ENCODE results near the gene CST11. TPM values are rescaled to one million over a fixed set of nuclear protein-coding genes. Genes with fewer than 3 reads are reported as not detected.
"Not testable (repeated sequence)": the region's sequence is repeated elsewhere in the genome, so short reads cannot be mapped to it uniquely, and the experiment has no call there.

Gene CST11
- total and polyA plus RNA-seq, 2 donors, result not detected

DNA sequence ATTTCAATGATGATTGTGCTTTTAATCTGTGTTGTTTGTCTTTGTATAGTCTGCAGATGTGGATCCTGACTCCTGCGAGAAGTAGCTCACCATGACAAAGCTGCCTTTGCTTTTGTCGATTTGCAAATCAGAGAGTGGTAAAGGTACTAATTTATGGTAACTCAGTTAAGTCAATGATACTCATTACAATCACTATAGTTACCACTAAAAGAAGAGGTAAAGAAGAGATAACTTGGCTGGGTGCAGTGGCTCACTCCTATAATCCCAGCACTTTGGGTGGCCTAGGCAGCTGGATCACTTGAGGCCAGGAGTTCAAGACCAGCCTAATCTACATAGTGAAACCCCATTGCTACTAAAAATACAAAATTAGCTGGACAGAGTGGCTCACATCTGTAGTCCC is 20.6 kb upstream of the CST11 start:
- H3K4me1 ChIP-seq (ENCODE audit: insufficient read depth); H3K27ac ChIP-seq (ENCODE audit: low read depth); H3K4me3 ChIP-seq (ENCODE audit: low read depth, low read length); DNase-seq (ENCODE audit: extremely low spot score); H3K36me3 ChIP-seq (ENCODE audit: insufficient read depth): not testable (repeated sequence)
- 40% methylated on average over 2 of the region's 2 CpGs for WGBS

DNA sequence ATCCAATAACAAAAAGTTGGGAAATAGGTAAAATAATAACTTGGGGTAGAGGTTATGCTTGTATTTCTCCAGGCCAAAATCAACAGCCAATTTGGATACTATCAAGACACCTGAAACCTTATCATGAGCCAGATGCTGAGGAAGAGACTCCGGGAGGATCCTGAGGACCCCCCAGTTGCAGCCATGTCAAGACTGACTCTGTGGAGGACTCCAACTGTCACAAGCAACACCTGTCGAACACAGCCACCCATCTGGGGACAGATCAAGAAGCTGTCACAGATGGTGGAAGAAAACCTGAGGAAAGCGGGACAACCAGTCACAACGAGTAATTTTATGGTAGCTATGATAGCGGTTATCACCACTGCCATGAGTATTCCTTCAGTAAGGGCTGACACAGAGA is 19.6 kb upstream of the CST11 start:
- H3K36me3 ChIP-seq (ENCODE audit: insufficient read depth); H3K4me3 ChIP-seq (ENCODE audit: low read depth, low read length); H3K4me1 ChIP-seq (ENCODE audit: insufficient read depth); DNase-seq (ENCODE audit: extremely low spot score); H3K27ac ChIP-seq (ENCODE audit: low read depth): not testable (repeated sequence)
- 69% methylated on average over 5 of the region's 5 CpGs for WGBS

DNA sequence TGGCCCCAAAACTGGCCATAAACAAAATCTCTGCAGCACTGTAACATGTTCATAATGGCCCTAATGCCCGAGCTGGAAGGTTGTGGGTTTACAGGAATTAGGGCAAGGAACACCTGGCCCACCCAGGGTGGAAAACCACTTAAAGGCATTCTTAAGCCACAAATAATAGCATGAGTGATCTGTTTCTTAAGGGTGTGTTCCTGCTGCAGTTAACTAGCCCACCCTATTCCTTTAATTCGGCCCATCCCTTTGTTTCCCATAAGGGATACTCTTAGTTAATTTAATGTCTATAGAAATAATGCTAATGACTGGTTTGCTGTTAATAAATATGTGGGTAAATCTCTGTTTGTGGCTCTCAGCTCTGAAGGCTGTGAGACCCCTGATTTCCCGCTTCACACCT is 14.3 kb upstream of the CST11 start:
- not testable (repeated sequence) for H3K27ac ChIP-seq (ENCODE audit: low read depth); H3K36me3 ChIP-seq (ENCODE audit: insufficient read depth); H3K4me1 ChIP-seq (ENCODE audit: insufficient read depth); H3K4me3 ChIP-seq (ENCODE audit: low read depth, low read length); DNase-seq (ENCODE audit: extremely low spot score)
- 81% methylated on average over 3 of the region's 3 CpGs for whole genome bisulfite sequencing

DNA sequence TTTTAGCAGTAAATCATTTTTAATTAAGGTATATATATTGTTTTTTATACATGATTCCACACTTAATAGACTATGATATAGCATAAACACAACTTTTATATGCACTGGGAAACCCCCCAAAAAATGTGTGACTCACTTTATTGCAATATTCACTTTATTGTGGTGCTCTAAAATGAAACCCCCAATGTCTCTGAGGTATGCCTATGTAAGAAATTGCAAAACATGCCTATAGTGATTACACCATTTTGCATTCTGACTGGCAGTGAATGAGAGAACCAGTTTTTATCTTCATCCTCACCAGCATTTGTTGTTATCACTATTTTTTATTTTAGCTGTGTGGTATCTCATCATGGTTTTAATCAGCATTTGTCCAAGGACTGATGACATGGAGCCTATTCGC is 8.5 kb upstream of the CST11 start:
- H3K27ac ChIP-seq (ENCODE audit: low read depth), result no peak overlapping the region
- no peaks in the 10 kb centered on the region for H3K36me3 ChIP-seq (ENCODE audit: insufficient read depth)
- 89% methylated on average over 1 of the region's 1 CpG for WGBS
- H3K4me3 ChIP-seq (ENCODE audit: low read depth, low read length), result no peak overlapping the region
- H3K4me1 ChIP-seq (ENCODE audit: insufficient read depth), result peaks cover 1% of the 10 kb centered on the region
- no peak for DNase-seq (ENCODE audit: extremely low spot score)

DNA sequence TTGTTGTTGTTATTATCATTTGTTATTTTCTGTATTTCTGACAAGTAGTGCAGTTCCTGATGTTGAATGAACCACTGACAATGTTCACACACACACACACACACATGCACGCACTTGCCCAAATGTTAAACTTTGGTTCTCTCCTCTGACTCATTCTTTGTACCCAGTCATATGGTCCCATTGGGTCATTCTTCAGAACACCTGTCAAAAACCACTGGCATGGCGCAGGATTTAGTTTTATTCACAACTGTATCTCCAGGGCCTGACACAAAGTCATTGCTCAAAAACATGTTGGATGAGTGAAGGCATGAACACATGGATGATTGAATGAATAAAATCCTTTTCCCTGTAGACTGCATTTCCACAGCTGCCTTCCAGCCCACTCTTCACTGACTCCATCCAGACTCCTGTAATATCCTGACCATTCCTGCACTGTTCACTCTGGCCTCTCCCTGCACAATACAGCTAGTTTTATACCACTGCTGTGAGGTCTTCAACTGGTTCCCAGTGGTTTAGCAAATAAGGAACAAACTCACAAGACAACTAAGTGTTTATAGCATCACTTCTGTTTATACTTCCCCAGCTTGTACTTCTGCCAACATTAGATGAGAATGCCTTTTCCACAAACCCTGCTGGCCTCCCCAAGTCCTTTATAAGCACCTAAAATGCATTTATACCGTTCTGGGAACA is 6.9 kb upstream of the CST11 start:
- WGBS, result 39% methylated on average over 3 of the region's 3 CpGs
- peaks cover 1% of the 10 kb centered on the region for H3K4me1 ChIP-seq (ENCODE audit: insufficient read depth)
- no peak for DNase-seq (ENCODE audit: extremely low spot score)
- no peak overlapping the region for H3K4me3 ChIP-seq (ENCODE audit: low read depth, low read length)
- H3K27ac ChIP-seq (ENCODE audit: low read depth), result no peak overlapping the region
- H3K36me3 ChIP-seq (ENCODE audit: insufficient read depth), result no peaks in the 10 kb centered on the region

DNA sequence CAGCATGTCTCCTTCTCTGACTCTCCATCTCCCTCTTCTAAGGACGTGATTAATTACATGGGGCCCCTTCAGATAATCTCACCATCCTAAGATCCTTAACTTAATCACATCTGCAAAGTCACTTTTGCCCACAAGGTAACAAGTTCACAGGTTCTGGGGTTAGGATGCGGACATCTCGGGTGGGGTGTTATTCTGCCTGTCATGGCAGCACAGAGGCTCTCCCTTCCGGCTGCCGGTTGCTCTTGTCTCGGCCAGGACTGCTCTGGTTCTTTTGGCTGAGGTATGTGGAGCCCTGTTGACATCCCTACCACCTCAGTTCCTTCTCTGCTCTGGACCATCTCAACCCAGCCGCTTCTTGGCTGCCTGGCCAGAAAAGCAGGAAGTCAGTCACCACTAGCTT is 4.2 kb upstream of the CST11 start:
- Histone ChIP-seq H3K4me3 (ENCODE audit: low read depth, low read length) (no peak overlapping the region), H3K4me1 (ENCODE audit: insufficient read depth) (peaks cover 1% of the 10 kb centered on the region), H3K36me3 (ENCODE audit: insufficient read depth) (no peaks in the 10 kb centered on the region), H3K27ac (ENCODE audit: low read depth) (no peak overlapping the region)
- DNase-seq (ENCODE audit: extremely low spot score), result no peak
- WGBS, result 93% methylated on average over 7 of the region's 7 CpGs

DNA sequence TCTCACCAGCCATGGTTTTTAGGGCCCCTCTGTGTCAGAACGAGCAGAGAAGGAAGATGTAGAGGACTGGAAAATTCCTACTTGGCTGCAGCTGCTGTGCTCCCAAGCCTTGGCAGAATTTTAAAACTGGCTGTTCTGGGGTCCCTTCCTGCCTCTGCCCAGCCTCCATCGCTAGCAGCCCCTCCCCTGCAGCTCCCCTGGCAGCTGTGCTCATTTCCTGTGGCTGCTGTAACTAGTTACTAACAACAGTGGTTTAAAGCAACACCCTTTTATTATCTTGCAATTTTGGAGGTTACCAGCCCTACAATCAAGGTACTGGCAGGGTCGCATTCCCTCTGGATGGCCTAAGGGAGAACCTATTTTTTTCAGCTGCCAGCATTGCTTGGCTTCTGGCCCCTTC is 3.7 kb upstream of the CST11 start:
- no peak overlapping the region for H3K27ac ChIP-seq (ENCODE audit: low read depth)
- WGBS, result 53% methylated on average over 3 of the region's 3 CpGs
- peaks cover 1% of the 10 kb centered on the region for H3K4me1 ChIP-seq (ENCODE audit: insufficient read depth)
- H3K4me3 ChIP-seq (ENCODE audit: low read depth, low read length), result no peak overlapping the region
- no peak for DNase-seq (ENCODE audit: extremely low spot score)
- no peaks in the 10 kb centered on the region for H3K36me3 ChIP-seq (ENCODE audit: insufficient read depth)

DNA sequence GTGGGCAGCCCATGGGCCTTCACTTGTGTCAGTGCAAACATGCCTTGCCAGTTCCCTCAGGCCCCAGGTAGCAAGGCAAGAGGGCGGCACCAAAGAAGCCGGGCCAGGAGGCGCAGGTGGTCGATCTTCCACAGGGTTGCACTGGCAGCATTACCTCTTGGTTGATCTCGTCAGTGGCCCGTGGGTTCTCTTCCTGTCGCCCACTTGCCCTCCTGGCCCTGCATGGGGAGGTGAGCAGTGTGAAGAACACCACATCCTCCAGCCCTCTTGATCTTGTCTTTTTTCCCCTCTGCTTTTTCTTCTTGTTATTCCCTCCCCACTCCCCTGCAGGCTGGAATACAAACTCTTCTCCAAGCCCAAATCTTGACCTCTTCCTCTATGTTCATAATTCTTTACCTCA is 3.0 kb upstream of the CST11 start:
- Histone ChIP-seq H3K27ac (ENCODE audit: low read depth) (no peak overlapping the region), H3K4me1 (ENCODE audit: insufficient read depth) (peaks cover 1% of the 10 kb centered on the region), H3K36me3 (ENCODE audit: insufficient read depth) (no peaks in the 10 kb centered on the region), H3K4me3 (ENCODE audit: low read depth, low read length) (no peak overlapping the region)
- WGBS, result 92% methylated on average over 7 of the region's 7 CpGs
- DNase-seq (ENCODE audit: extremely low spot score), result no peak

DNA sequence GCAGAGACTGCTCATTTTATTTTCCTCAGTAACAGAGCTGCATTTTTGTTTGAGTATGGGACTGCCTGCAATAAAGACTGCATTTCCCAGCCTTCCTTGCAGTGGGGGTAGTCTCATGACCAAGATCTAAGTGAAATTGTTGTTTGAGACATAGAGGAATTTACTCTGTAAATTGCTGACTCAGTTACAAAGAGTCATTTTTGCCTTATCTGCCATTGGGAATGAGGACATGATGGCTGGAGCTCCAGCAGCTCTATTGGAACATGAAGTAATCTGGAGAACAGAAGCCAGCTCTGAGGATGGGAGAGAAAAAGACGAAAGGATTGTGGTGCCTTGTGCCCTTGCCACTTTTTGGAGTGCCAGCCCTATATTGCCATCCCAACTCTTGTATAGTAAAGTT is 2.1 kb upstream of the CST11 start:
- H3K36me3 ChIP-seq (ENCODE audit: insufficient read depth), result no peaks in the 10 kb centered on the region
- WGBS, result 93% methylated on average over 1 of the region's 1 CpG
- H3K4me1 ChIP-seq (ENCODE audit: insufficient read depth), result no peaks in the 10 kb centered on the region
- H3K4me3 ChIP-seq (ENCODE audit: low read depth, low read length), result no peak overlapping the region
- DNase-seq (ENCODE audit: extremely low spot score), result no peak
- no peak overlapping the region for H3K27ac ChIP-seq (ENCODE audit: low read depth)

DNA sequence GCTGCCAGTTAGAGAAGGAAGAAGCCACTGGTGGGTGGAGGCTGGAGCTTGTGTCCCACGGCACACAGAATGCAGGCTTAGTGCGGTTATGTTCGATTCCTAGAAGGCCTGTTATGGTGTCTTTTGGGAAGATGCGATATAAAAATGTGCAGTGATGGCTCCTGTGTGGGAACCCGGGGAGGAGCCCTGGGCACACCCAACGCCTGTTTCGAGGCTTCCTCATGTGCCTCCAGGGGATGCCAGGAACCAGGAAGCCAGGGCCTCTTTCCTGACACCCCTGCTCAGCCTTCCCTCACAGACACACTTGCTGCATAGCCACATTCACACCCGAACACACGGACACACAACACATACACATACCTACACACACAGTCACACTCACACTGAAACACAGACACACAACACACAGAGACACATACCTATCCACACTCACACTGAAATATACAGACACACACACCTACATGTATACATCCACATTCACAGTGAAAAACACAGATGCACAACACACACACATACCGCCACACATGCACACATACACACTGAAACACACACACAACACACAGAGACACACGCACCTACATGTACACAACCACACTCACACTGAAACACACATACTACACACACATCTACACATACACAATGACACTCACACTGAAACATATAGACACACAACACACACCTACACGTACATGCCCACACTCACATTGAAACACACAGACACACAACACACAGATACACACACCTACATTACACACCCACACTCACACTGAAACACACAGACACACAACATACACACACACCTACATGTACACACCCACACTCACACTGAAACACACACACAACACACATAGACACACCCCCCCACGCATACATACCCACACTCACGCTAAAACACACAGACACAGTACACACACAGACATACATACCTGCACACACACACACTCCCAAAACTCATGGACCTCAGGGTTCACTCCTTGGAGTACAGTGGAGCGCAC is 1.2 kb upstream of the CST11 start:
- no peaks in the 10 kb centered on the region for H3K36me3 ChIP-seq (ENCODE audit: insufficient read depth)
- H3K4me3 ChIP-seq (ENCODE audit: low read depth, low read length), result no peak overlapping the region
- no peak for DNase-seq (ENCODE audit: extremely low spot score)
- no peaks in the 10 kb centered on the region for H3K4me1 ChIP-seq (ENCODE audit: insufficient read depth)
- 90% methylated on average over 15 of the region's 15 CpGs for WGBS
- no peak overlapping the region for H3K27ac ChIP-seq (ENCODE audit: low read depth)

DNA sequence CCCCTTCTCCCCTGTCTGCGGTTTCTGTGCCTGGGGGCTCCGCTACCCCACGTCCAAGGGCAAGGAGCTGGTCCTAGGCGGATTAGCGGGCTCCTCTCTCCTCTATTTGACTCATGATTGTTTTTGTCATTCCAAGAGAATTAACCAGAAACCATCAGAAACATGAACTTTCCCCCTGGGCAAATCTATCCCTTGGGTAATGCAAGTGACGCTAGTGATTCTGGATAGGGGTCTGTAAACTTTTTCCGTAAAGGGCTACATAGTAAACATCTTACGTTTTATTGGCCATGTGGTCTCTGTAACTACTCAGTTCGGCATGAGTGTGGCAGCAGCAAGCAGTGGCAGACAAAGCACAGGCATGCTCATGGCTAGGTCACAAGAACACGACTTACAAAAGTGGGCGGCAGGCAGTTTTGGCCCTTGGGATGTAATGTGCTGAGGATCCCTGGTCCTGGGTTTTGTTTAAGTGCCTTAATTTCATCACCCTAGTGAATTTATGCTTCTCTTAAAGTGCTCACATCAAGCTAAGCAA is 654 bp downstream of the CST11 start:
- 35% methylated on average over 11 of the region's 11 CpGs for WGBS
- no peak overlapping the region for H3K4me3 ChIP-seq (ENCODE audit: low read depth, low read length)
- no peaks in the 10 kb centered on the region for H3K4me1 ChIP-seq (ENCODE audit: insufficient read depth)
- H3K27ac ChIP-seq (ENCODE audit: low read depth), result no peak overlapping the region
- no peak for DNase-seq (ENCODE audit: extremely low spot score)
- H3K36me3 ChIP-seq (ENCODE audit: insufficient read depth), result no peaks in the 10 kb centered on the region

DNA sequence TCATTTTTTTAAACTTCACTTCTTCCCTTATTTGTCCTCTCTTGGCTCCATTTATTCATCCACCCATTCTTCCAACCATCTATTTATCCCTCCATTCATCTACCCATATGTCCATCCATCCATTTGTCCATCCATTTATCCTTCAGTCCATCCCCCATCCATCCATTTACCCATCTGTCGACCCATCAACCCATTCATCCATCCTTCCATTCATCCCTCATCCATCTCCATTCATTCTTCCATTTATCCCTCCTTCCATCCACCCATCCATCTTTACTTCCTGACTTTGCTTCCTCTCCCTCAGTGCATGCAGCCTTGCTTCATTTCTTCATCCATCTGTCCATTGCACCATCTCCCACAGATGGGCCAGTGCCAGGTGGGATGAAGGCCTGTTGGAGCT is 1.8 kb downstream of the CST11 start:
- Histone ChIP-seq H3K27ac (ENCODE audit: low read depth) (no peak overlapping the region), H3K4me3 (ENCODE audit: low read depth, low read length) (no peak overlapping the region), H3K36me3 (ENCODE audit: insufficient read depth) (no peaks in the 10 kb centered on the region), H3K4me1 (ENCODE audit: insufficient read depth) (no peaks in the 10 kb centered on the region)
- DNase-seq (ENCODE audit: extremely low spot score), result no peak
- WGBS, result 93% methylated on average over 1 of the region's 1 CpG

DNA sequence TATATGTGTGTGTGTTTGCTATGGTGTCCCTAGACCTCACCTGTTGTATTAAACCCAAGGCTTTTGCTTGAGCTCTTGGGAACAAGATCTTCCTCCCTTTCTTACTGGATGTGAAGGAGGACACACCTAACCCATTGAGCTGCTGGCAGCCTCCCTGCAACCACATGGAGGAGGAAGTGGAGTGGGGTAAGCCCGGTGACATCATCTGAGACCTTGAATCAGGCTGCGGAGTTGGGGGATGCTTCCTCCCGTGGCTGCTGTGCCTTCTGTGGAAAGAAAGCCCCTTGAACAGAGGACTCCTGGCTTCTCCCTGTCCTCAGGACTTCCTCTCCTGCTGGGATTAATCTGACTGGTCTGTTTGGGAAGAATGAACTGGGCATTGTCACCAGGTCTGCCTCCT is 3.3 kb downstream of the CST11 start:
- H3K4me1 ChIP-seq (ENCODE audit: insufficient read depth), result no peaks in the 10 kb centered on the region
- no peaks in the 10 kb centered on the region for H3K36me3 ChIP-seq (ENCODE audit: insufficient read depth)
- DNase-seq (ENCODE audit: extremely low spot score), result no peak
- 55% methylated on average over 3 of the region's 3 CpGs for WGBS
- no peak overlapping the region for H3K27ac ChIP-seq (ENCODE audit: low read depth)
- H3K4me3 ChIP-seq (ENCODE audit: low read depth, low read length), result no peak overlapping the region

DNA sequence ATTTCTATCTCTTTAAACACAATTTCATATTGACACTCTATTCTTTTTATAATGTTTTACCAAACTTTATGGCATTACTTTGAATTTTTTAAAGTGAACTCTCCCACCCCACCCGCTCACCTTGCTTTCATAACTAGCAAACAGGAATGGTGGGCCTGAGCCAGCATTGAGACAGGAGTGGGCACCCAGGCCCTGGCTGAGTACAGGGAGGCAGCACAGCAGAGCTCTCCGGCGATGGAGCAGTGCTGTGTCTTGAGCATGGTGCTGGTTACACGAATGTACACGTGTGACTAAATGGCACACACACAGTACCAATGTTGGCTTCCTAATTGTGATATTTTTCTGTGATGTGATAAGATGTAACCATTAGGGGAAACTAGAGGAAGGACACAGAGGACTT is 4.5 kb downstream of the CST11 start:
- H3K27ac ChIP-seq (ENCODE audit: low read depth), result no peak overlapping the region
- H3K36me3 ChIP-seq (ENCODE audit: insufficient read depth), result no peaks in the 10 kb centered on the region
- WGBS, result 92% methylated on average over 5 of the region's 5 CpGs
- H3K4me1 ChIP-seq (ENCODE audit: insufficient read depth), result no peaks in the 10 kb centered on the region
- H3K4me3 ChIP-seq (ENCODE audit: low read depth, low read length), result no peak overlapping the region
- DNase-seq (ENCODE audit: extremely low spot score), result no peak

Data from urinary bladder (tissue), 4 donors.